Uterus (tissue), 4 donors: ENCODE data around the gene ATP1A1. TPM values are rescaled to one million over a fixed set of nuclear protein-coding genes. Genes with fewer than 3 reads are reported as not detected.

Experiments used
- DNase-seq, 2 donors: peaks; one replicate each; pipeline ENCODE4 v3.0.0-alpha.2; 2019 to 2020
- H3K27ac ChIP-seq, 2 donors: fragments of 200-600 bp; sonication (generic); 1 replicate in 1 of 2; 2 replicates in 1 of 2; pipeline ENCODE4 v1.5.1; 2016 to 2018
- H3K27me3 ChIP-seq, 2 donors: fragments of 200-600 bp; sonication (generic); one replicate each; pipeline ENCODE4 v1.5.1; 2018 to 2019; ENCODE audit warnings: control low read depth in 1 of 2
- H3K36me3 ChIP-seq, 2 donors: fragments of 200-600 bp; sonication (generic); one replicate each; pipeline ENCODE4 v1.5.1; 2019; ENCODE audit warnings: control low read depth in 1 of 2
- H3K4me1 ChIP-seq, 2 donors: fragments of 200-600 bp; sonication (generic); one replicate each; pipeline ENCODE4 v1.5.1; 2018 to 2019; ENCODE audit warnings: control low read depth in 1 of 2
- H3K4me3 ChIP-seq, 2 donors: fragments of 200-600 bp; sonication (generic); 1 replicate in 1 of 2; 2 replicates in 1 of 2; pipeline ENCODE4 v1.5.1; 2018 to 2019; ENCODE audit warnings: mild to moderate bottlenecking in 1 of 2
- H3K9me3 ChIP-seq, 2 donors: fragments of 200-600 bp; sonication (generic); one replicate each; pipeline ENCODE4 v1.5.1; 2019; ENCODE audit warnings: control low read depth in 1 of 2
- CTCF ChIP-seq, 4 experiments: fragments of 200-600 bp in 2 of 4; fragments of 450-650 bp in 2 of 4; sonication (generic) in 2 of 4; IDR thresholded peaks; one replicate each; pipeline ENCODE4 v1.5.1; 2016 to 2019; ENCODE audit warnings: antibody characterized with exemption in 4 of 4, mild to moderate bottlenecking in 2 of 4, moderate library complexity in 1 of 4
- POLR2A ChIP-seq, 2 donors: fragments of 450-650 bp; IDR thresholded peaks; one replicate each; pipeline ENCODE4 v1.6.1; 2016; ENCODE audit warnings: antibody characterized with exemption in 2 of 2, mild to moderate bottlenecking in 1 of 2, moderate library complexity in 1 of 2
- intact Hi-C: fragments of 100-400 bp; cut with DNase I; formaldehyde crosslinking; loops from one replicate; pipeline ENCODE4 v1.15.1; 2023; ENCODE audit warnings: low total_unique reads
- total RNA-seq, 4 donors: library from RNA; depleted of rRNA in 3 of 4; stranded (reverse); fragments of >200 nt in 3 of 4; gene quantifications; one replicate each; pipeline versions ENCODE4 v1.1.0 to v1.2.4, GENCODE V29; 2014 to 2023
- donor health status: DM: yes; HTN: yes; CAD: no.

ATP1A1 gene
- total RNA-seq, 4 donors from 2014 or later = 135 to 202 (median 149) TPM

DNA sequence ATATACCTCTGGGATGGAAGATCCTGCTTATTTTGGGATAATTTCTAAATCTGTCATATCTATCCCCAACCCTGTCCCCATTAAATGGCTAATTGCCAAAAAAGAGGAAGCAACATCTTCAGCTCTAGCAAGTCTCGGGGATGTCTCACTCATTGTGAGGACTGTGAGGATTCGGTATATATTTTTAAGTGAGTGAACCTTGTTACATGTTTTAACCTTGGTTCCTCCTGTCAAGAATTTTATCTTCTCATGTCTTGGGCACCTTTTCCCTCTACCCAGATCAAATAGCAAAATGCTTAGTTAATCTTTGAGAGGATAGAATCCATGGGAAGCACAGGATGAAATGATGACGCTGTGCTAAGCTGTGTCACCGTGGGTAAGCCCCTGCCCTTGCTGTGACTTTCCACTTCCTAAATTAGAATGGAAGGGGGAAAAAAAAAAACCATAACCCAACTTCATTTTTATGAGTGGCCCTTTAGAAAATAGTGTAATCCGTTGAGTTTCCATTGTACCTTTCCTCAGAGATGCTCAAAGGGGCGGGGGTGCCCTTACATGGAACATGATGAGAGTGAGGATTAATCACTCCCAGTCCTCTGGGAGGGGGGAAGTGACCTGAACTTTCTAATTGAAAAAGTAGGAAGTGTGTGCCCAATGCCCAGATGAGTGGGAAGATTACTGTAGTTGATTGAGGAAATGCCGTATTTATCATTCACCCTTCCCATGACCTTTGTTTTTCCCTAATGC, 7.6 kb downstream of the ATP1A1 start:
- H3K4me1 ChIP-seq = peaks cover 6 to 10% of the 10 kb centered on the region in 2 donors
- intact Hi-C loops = no loop called here
- H3K36me3 ChIP-seq = no peaks in the 10 kb centered on the region
- DNase-seq = no peak
- no peaks in the 10 kb centered on the region for H3K27me3 ChIP-seq
- no peak overlapping the region for H3K4me3 ChIP-seq
- H3K9me3 ChIP-seq = no peaks in the 10 kb centered on the region
- no peak for TF ChIP-seq POLR2A (IDR thresholded peaks at IDR 0.05)
- TF ChIP-seq CTCF (IDR thresholded peaks at IDR 0.05) = no peak
- H3K27ac ChIP-seq = peak overlapping the region in 1 of 2 donors; percentile 11

GRCh38 chr1:116382321-116382720, 9.3 kb downstream of the ATP1A1 start:
- no peak for DNase-seq
- H3K27ac ChIP-seq = no peak overlapping the region
- H3K9me3 ChIP-seq = no peaks in the 10 kb centered on the region
- H3K4me1 ChIP-seq = no peaks in the 10 kb centered on the region
- no peaks in the 10 kb centered on the region for H3K36me3 ChIP-seq
- no peaks in the 10 kb centered on the region for H3K27me3 ChIP-seq
- intact Hi-C loops = no loop called here
- no peak overlapping the region for H3K4me3 ChIP-seq
- no peak for TF ChIP-seq POLR2A (IDR thresholded peaks at IDR 0.05)
- TF ChIP-seq CTCF (IDR thresholded peaks at IDR 0.05) = no peak

GRCh38 chr1:116382857-116383483, 9.9 kb downstream of the ATP1A1 start:
- DNase-seq = no peak
- Histone ChIP-seq H3K4me3 (peak overlapping the region in 1 of 2 donors; percentile 3), H3K4me1 (no peaks in the 10 kb centered on the region), H3K27ac (peak overlapping the region in 1 of 2 donors; percentile 39), H3K27me3 (no peaks in the 10 kb centered on the region), H3K36me3 (no peaks in the 10 kb centered on the region), H3K9me3 (no peaks in the 10 kb centered on the region)
- intact Hi-C loops = no loop called here
- TF ChIP-seq CTCF (IDR thresholded peaks at IDR 0.05) = no peak
- TF ChIP-seq POLR2A (IDR thresholded peaks at IDR 0.05) = no peak

DNA sequence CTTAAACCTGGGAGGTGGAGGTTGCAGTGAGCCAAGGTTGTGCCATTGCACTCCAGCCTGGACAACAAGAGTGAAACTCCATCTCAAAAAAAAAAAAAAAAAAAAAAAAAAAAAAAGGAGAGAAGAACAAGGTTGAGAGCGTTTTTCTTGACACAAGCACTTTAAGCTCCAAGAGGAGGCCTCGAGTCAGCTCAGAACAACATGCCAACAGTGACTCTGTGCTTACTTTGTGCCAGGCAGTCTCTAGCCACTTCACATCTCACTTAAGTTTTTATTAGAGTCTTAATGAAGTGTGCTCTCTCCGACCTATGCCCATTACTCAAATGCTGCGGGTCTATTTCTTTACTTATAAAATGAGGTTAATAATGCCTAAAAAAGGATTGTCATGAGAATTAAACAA, 13.0 kb downstream of the ATP1A1 start:
- no peak for DNase-seq
- no peaks in the 10 kb centered on the region for H3K27me3 ChIP-seq
- H3K9me3 ChIP-seq = no peaks in the 10 kb centered on the region
- H3K4me1 ChIP-seq = no peaks in the 10 kb centered on the region
- H3K4me3 ChIP-seq = no peak overlapping the region
- H3K36me3 ChIP-seq = no peaks in the 10 kb centered on the region
- H3K27ac ChIP-seq = no peak overlapping the region
- intact Hi-C loops = no loop called here
- no peak for TF ChIP-seq CTCF (IDR thresholded peaks at IDR 0.05)
- no peak for TF ChIP-seq POLR2A (IDR thresholded peaks at IDR 0.05)

DNA sequence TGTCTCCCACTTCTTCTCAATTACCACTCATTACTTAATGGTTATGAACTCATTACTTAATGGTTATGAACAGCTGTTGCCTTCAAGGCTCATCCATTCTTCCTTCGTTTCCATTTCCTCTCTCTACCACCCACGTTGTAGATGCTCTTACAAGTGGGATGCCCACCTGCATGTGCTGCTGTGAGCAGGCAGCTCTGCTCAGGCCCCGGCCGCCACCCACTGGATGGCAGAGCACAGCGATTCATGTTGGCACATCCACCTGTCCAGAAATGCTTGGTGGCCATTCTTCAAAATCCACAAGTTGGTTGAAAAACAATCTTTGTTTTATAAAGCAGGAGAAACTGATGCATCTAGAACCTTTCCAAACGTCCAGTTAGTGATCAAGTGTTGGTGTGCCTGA, 14.5 kb downstream of the ATP1A1 start:
- no peaks in the 10 kb centered on the region for H3K9me3 ChIP-seq
- H3K36me3 ChIP-seq = no peaks in the 10 kb centered on the region
- H3K27me3 ChIP-seq = no peaks in the 10 kb centered on the region
- intact Hi-C loops = no loop called here
- H3K4me1 ChIP-seq = no peaks in the 10 kb centered on the region
- DNase-seq = no peak
- H3K4me3 ChIP-seq = no peak overlapping the region
- H3K27ac ChIP-seq = no peak overlapping the region
- no peak for TF ChIP-seq POLR2A (IDR thresholded peaks at IDR 0.05)
- TF ChIP-seq CTCF (IDR thresholded peaks at IDR 0.05) = no peak
